ENCODE data around the gene TMEM219.
A peak's percentile ranks its signal among the peaks of the same experiment; 100 is the strongest.
"Not testable (repeated sequence)": the region's sequence is repeated elsewhere in the genome, so short reads cannot be mapped to it uniquely, and the experiment has no call there.

TMEM219 gene

DNA sequence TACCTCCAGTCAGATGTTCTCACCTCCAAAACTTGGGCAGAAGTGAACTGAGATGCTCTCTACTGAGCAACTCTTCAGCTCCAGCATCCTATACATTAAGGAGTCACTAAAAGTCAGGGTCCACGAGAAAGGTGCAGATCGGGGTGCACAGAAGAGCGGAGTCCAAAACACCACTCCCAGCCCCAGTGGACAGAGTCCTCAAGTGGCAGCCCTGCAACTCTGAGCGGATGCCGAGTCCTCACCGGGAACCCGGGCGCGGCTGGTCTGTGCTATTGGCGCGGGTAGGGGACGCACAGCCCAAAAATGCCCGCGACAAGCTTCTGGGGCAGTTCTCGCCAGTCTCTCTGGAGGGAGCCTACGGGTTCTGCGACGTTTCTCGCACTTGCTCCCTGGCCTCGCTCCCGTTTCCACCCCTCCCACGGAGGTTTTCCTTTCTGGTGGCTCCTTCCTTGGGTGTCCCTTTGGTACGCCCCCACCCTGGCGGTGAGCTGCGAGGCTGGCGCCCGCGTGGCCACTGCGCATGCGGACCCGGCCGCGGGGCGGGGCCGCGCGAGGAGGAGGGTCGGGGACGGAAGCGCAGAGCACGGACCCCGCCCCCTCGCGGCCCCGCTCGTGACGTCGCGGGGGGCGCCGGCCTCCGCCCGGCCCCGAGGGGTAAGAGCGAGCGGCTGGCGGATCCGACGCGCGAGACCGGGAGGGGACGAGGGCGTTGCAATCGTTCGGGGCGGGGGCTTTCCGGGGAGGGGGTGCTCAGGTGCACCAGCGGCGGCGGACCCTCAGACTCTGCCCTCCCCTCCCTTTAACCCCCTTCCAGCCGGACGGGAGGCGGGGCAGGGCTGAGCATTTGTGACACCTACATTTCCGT, at the start of gene TMEM219:
Gene TMEM219, plus strand, starts transcription at position 601 of the 865 bp plus-strand sequence. CDS start 1,065 bp downstream, outside the sequence.
- peak; percentile 79 for DNase-seq

- DNase-seq = no peak
Observed at GRCh38 chr16:29912087-29912486, 49.8 kb upstream of the TMEM219 start.

DNA sequence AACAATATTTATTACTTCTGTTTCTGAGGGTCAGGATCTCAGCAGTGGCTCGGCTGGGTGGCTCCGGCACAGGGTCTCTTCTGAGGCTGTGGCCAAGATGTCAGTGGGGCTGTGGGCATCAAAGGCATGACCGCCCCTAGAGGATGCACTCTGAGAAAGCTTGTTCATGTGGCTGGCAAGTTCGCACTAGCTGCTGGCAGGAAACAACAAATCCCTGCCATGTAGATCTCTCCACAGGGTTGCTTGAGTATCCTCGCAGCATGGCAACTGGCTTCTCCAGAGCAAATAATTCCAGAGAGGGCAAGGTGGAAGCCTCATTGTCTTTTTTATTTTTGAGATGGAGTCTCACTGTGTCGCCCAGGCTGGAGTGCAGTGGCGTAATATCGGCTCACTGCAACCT, 48.4 kb upstream of the TMEM219 start:
- DNase-seq = no peak

GRCh38 chr16:29915590-29916247, 46.2 kb upstream of the TMEM219 start:
- no peak for DNase-seq

DNA sequence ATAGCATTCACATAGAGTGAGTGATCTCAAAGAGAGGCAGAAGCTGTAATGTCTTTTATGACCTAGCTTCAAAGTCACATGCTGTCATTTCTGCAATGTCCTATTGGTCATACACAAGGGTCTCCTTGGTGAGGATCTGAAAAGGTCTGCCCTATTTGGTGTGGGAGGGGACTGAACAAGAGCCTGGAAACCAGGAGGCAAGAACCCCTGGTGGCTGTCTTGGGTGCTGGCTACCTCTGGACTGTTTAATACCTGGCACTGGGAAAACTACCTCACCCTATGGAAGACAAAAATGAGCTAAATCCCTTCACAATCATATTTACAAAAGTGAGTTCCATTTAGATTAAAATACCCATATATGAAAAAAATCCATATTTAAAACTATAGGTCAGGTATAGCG, 44.9 kb upstream of the TMEM219 start:
- no peak for DNase-seq

DNA sequence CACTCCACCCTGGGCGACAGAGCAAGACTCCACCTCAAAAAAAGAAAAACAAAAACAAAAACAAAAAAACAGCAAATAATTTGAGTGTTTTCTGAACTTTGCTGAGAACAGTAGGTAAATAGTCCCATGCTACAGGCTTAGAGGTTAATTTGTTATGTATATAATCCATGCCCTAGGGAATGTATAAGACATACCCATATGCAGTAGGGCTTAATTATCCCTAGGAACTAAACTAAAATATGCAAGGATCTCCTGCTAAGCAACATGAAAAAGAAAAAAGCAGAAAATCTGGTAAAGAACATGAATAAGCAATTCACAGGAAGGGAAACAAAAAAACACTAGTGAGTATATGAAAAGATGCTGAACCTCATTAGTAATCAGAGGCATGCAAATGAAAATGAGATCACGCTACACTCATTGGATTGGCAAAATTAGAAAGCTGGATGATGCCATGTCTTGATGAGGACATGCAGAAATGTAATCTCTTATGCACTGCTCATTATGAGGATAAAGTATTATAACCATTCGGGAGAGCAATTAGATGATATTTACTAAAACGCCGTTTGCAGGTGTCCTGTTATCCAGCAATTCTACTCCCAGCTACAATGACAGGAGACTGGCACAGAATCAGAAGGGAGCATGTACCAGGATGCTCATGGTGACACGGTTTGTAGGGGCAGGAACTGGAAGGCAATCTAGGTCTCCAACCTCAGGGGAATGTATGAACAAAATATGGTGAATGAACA, 41.4 kb upstream of the TMEM219 start:
- DNase-seq = no peak

GRCh38 chr16:29921034-29921385, 40.9 kb upstream of the TMEM219 start:
- DNase-seq = no peak

DNA sequence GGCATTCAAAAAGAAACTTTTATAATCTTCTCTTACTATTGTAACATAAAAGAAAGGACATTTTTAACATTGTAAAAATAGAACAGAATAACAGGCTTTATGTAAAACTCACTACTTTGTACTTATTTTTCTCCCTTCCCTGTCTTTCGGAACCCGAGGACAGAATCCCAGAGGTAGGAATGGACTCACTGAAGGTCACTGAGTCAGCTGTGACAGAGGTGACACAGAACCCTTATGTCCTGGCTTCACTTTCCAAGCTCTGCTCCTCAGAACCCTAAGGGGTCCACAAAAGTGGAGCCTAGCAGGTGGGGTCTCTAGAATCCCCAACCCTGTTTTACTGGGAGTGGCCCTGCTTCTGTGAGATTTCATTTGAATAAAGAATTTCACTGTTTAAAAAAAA, 39.6 kb upstream of the TMEM219 start:
- no peak for DNase-seq

DNA sequence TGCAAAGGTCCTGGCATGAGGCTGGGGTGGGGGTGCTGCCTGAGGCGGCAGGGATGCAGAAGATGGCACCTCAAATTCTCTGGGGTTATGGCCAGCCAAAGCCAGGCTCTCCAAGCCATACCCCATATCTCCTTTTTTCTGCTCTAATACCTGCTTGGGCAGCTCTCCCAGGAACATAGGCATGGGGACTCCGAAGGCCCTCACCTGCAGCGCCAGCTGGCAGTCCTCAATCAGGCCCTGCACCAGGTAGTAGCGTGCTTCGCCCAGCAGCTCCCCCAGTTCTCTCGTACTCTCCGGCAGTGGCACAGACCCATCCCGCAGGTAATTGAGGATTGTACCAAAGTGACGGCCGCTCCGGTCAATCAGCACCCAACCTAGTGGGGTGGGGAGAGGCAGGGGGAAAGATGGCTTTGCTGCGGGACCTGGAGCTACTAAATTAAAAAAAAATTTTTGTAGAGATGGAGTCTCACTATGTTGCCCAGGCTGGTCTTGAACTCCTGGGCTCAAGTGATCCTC, 38.8 kb upstream of the TMEM219 start:
- no peak for DNase-seq

DNA sequence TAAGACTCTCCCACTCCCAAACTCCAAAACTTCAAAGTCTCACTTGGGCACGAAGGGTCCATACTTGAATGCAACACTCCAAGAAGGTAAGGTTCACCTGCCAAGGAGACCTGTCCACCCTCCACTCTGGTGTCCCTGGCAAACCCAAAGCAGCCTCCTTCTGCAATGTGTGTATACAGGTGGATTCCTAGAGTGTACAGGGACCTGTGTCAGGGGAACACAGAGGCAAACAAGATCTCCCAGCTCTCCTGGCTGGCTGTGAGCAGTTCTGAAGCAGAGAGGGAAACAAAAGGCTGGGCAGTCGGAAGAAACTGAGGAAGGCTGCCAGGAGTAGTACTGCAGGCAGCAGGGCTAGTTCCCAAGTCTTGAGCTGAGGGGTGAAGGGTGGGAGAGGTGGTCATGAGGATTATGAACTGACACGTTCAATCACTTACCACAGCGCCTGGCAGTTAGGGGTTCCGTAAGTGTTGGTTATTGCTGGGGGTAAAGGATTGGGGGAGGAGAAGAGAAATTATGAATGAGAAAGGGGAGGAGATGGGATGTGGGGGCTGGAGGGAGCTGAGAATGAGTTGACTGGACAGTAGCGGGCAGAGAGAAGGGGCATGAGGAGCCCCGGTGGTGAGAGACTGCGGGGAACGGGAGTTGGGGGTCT, 36.6 kb upstream of the TMEM219 start:
- no peak for DNase-seq

GRCh38 chr16:29925781-29926710, 35.8 kb upstream of the TMEM219 start, which contains the start of gene KCTD13:
KCTD13 (minus strand) TSS chr16:29926226; CDS start chr16:29926033, 193 bp downstream.
- DNase-seq = peak; percentile 66

DNA sequence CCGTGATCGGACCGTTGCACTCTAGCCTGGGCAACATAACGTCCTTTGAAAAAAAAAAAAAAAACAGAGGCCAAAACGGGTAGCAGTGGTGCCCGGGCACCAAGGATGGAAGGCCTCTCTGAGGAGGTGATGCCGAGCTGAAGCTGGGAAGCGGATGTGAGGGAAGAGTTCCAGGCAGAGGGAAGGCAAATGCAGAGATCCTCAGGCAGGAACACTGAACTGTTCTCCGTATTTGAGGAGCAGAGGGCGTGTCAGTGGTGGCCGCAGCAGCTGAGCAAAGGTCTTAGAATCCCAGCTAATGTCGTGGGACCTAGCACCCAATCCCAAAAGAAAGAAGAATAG, 35.2 kb upstream of the TMEM219 start:
- DNase-seq = no peak

GRCh38 chr16:29927070-29927905, 34.6 kb upstream of the TMEM219 start:
- DNase-seq = no peak

- DNase-seq = not testable (repeated sequence)
Observed at GRCh38 chr16:29931750-29932149, 30.1 kb upstream of the TMEM219 start.

DNA sequence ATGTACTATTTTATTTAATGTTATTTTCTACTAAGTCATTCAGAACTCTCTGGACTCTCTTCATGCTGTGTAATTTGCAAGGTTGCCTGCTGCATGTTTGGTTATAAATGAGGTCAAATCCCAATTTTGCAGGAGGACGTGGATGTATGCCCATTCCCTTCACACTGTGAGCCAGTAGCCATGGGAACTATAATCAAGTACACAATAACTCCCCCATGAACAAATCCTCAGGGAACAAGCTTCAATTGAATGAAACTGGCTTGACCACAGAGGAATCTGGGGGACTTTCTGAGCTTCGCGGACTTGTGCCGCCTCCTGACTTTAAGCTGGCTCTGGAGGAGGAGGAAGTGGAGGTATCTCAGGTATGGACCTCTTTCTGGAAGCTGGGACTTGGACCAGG, 21.2 kb upstream of the TMEM219 start:
- DNase-seq = no peak

DNA sequence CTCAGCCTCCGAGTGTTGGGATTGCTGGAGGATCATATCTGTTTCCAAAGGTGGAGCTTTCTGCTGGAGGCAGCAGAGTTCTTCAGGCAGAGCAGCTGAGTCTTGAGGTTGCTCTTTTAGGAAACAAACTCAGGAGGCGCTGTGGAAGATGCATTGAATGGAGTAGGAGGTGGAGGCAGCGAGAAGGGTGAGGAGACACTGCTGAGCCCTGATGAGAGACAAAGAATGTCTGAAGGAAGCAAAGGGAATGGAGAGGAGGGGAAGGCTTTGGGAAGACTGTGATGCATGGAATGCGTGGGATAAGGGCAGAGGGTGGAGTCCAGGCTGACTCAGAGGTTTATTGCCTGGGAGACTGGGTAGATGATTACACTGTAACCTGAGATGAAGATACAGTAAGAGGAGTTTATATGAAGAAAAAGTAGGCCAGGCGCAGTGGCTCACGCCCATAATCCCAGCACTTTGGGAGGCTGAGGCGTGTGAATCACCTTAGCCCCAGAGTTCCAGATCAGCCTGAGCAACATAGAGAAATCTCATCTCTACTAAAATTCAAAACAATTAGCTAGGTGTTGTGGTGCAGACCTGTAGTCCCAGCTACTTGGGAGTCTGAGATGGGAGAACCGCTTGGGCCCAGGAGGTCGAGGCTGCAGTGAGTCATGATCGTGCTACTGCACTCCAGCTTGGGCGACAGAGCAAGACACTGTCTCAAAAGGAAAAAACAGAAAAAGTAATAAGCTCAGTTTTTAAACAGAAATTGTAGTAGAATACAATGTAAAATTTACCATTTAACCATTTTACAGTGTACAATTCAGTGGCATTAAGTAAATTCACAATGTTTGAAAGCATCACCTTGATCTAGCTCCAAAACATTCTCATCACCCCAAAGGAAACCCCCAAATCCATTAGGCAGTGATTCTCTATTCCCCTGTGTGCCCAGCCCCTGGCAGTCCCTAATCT, 17.8 kb upstream of the TMEM219 start:
- no peak for DNase-seq

DNA sequence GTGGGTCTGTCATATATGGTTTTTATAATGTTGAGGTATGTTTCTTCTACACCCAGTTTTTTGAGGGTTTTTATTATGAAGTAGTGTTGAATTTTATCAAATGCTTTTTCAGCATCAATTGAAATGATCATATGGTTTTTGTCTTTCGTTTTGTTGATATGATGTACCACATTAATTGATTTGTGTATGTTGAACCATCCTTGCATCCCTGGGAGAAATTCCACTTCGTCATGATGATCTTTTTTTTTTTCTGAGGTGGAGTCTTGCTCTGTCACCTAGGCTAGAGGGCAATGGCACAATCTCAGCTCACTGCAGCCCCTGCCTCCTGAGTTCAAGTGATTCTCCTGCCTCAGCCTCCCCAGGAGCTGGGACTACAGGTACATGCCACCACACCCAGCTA, 14.0 kb upstream of the TMEM219 start:
- no peak for DNase-seq

- no peak for DNase-seq
Observed at GRCh38 chr16:29950806-29951461, 10.9 kb upstream of the TMEM219 start.
